GM12873 (cell line): Measurements from ENCODE around the gene HUWE1.

Experiments
- TF ChIP-seq, protein P1 (sequence below): IDR thresholded peaks from 2 replicates; pipeline ENCODE4 v1.5.1; 2012; ENCODE audit warnings: low read depth, mild to moderate bottlenecking, moderate library complexity, low read length, control low read depth; ENCODE audit not compliant: insufficient read depth; ENCODE audit errors: missing control alignments

Gene HUWE1

DNA sequence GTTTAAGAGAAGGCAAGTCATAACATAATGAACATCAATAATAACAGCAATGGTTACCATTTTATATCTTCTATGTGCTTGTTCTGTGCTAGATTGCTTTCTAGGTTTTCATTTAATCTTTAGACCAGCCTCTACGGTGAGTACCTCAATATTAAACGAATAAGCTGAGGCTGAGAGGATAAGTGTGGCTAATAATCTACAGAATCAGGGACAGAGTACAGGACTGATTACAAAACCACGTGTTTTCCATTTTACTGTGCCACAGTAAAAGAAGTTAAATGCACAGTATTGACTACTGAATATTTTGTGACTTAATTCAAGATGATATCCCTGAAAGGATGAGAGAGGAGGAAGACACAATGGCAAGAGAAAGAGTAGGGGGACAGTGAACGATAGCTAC, 56.3 kb downstream of the HUWE1 start:
- TF ChIP-seq, protein P1, sequence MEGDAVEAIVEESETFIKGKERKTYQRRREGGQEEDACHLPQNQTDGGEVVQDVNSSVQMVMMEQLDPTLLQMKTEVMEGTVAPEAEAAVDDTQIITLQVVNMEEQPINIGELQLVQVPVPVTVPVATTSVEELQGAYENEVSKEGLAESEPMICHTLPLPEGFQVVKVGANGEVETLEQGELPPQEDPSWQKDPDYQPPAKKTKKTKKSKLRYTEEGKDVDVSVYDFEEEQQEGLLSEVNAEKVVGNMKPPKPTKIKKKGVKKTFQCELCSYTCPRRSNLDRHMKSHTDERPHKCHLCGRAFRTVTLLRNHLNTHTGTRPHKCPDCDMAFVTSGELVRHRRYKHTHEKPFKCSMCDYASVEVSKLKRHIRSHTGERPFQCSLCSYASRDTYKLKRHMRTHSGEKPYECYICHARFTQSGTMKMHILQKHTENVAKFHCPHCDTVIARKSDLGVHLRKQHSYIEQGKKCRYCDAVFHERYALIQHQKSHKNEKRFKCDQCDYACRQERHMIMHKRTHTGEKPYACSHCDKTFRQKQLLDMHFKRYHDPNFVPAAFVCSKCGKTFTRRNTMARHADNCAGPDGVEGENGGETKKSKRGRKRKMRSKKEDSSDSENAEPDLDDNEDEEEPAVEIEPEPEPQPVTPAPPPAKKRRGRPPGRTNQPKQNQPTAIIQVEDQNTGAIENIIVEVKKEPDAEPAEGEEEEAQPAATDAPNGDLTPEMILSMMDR = no peak

- TF ChIP-seq, protein P1 = no peak
Measured at GRCh38 chrX:53622431-53622830, 64.1 kb downstream of the HUWE1 start.

- TF ChIP-seq, protein P1 = no peak
Measured at GRCh38 chrX:53621418-53621986, 65.0 kb downstream of the HUWE1 start.

- TF ChIP-seq, protein P1 = no peak
Measured at GRCh38 chrX:53616946-53617345, 69.6 kb downstream of the HUWE1 start.

- TF ChIP-seq, protein P1 = no peak
Measured at GRCh38 chrX:53606456-53606855, 80.1 kb downstream of the HUWE1 start.

DNA sequence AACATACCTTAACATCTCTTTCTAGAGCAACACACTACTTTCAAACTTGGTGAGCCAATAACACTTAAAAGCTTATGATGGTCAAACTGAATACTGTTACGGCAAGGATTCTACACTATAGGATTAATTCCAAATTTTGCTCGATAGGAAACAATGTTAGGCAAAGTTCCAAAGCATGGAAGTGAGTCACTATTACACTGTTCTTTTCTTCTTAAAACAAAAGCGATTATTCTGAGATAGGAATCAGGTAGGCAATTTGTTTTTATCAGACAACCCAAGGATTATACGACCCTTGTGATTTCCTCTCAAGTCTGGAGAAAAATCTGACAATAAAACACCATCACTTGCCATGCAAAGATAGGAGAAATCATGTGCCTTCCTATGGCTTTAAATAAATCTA, 81.5 kb downstream of the HUWE1 start:
- TF ChIP-seq, protein P1 = no peak

DNA sequence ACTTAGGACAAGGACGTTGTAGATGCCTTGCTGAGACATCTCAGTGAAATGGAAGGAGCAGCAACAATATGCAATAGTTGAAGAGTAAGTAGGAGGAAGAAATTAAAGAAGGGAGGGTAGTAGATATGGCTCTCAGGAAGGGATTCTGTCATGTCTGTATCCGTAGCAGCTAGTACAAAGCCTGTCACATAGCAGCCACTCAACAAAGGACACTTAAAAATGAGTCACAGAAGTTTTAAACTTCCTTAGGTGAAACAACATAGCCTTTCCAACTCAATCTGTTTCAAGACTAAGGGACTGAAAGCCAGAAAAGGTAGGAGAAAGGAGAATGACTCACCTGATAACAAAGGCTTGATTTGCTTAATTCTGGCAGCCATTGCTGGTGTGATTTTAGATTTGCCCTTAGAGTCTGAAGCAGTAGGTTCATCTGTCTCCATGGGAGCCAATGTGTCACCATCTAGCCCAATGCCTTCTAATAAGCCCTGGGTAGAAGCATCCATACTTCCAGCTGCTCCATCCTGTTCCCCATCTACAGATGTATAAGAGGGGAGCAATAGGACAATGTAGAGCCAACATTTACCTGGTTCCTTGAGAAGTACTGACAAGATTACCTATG, 86.6 kb downstream of the HUWE1 start:
- TF ChIP-seq, protein P1 = no peak
